DLD1 (cell line): ENCODE measurements around the gene CUX1.
"Not testable (repeated sequence)": the region's sequence is repeated elsewhere in the genome, so short reads cannot be mapped to it uniquely, and the experiment has no call there.

ENCODE experiments used
- in situ Hi-C: cut with HindIII; loops from 2 replicates; pipeline ENCODE4 v1.10.0; 2017; ENCODE audit warnings: low sequenced_read_pairs

The CUX1 gene

GRCh38 chr7:101869026-101869900 is 51.8 kb downstream of the CUX1 start:
- in situ Hi-C loops: no loop called here

GRCh38 chr7:101869901-101870290 is 52.5 kb downstream of the CUX1 start:
- in situ Hi-C loops: no loop called here

DNA sequence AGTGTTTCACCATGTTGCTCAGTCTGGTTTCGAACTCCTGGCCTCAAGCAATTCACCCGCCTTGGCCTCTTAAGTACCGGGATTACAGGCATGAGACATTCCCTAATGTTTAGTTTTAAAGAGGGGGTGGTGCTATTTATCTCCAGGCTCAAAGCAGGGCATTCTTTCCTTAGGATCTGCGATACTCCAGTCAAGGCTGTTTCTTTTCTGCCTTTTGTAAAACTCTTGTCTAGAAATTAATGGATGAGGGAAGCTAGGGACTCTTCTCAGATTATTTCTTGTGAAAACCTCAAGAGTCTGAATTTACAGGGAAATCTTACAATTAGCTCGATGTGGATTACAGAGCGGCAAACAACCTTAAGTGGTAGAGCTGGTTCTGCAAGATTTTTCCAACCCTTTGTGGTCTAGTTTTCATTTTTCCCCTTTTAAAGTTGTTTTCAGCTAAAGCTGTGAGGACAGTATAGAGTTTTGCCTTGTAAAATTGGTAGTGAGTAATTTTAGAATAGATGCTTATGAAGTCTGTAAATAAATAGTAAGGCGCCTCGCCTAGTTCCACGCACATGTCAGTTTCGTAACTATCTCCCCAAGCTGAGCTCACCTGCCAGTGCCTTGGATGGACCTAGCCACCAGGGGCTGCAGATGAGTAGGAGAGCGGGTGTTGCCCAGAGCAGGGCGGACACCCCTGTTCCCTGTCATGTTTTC is 53.1 kb downstream of the CUX1 start:
- in situ Hi-C loops: no loop called here

DNA sequence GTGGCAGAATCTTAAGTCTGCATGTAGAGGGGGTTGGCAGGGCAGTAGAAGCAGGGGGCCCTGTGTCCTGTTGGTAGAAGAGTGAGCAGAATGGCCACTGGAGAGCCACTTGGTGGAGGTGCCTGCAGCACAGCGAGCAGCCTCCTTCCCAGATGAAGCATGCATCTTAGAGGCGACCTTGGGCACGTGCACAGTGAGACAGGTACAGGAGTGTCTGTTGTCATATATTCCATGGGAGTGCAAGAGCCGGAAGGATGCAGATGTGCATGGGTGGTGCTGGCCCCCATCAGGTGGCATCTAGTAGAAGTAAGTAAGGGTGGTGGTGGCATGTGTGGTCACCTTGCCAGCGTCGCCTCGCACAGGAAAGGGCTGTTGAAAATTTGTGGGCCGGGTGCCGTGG is 53.9 kb downstream of the CUX1 start:
- in situ Hi-C loops: no loop called here

- in situ Hi-C loops: no loop called here
Observed at GRCh38 chr7:101874028-101874427, 56.6 kb downstream of the CUX1 start.

DNA sequence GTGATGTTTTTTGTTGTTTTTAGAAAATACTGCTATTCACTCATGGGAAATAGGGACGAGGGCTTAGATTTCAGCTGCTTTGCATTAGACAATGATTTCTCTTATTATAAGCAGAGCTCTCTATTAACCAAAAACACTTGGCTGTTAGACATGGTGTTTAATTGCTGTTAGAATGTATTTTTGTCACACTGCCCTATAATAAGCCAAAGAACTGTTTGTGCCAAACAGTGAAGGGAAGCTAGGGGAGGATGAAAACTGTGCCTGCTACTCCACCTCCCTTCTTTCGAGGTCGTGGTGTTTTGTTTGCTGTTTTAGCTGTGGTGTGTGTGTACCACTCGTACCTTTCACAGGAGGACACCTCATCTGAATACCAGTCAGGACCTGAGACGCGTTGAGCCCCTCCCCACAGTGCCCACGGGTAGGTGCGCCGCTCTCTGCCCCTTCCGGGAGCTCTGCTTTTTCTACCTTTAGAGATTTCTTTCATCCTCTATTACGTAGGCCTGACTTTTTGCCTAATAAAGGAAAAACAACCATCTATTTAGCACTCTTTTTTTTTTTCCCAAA is 57.9 kb downstream of the CUX1 start:
- in situ Hi-C loops: no loop called here

- in situ Hi-C loops: no loop called here
Observed at GRCh38 chr7:101877882-101878591, 60.6 kb downstream of the CUX1 start.

GRCh38 chr7:101878938-101879337 is 61.5 kb downstream of the CUX1 start:
- in situ Hi-C loops: no loop called here

GRCh38 chr7:101879565-101879964 is 62.1 kb downstream of the CUX1 start:
- in situ Hi-C loops: no loop called here

GRCh38 chr7:101880282-101881054 is 63.0 kb downstream of the CUX1 start:
- in situ Hi-C loops: no loop called here

DNA sequence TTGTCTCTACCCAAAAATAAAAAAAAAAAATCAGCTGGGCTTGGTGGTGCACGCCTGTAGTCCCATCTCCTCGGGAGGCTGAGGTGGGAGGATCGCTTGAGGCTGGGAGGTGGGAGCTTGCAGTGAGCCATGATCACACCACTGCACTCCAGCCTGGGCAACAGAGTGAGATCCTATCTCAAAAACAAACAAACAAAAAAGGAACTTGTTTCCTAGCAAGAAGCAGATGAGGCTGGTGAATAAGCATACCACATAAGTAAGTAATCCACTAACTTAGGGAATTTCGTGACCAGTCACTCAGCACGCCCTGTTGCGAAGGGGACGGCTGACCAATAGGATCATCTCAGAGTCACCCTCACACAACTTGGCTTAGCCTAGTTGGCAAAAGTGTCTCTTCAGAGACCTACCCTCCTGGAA is 64.6 kb downstream of the CUX1 start:
- in situ Hi-C loops: no loop called here

DNA sequence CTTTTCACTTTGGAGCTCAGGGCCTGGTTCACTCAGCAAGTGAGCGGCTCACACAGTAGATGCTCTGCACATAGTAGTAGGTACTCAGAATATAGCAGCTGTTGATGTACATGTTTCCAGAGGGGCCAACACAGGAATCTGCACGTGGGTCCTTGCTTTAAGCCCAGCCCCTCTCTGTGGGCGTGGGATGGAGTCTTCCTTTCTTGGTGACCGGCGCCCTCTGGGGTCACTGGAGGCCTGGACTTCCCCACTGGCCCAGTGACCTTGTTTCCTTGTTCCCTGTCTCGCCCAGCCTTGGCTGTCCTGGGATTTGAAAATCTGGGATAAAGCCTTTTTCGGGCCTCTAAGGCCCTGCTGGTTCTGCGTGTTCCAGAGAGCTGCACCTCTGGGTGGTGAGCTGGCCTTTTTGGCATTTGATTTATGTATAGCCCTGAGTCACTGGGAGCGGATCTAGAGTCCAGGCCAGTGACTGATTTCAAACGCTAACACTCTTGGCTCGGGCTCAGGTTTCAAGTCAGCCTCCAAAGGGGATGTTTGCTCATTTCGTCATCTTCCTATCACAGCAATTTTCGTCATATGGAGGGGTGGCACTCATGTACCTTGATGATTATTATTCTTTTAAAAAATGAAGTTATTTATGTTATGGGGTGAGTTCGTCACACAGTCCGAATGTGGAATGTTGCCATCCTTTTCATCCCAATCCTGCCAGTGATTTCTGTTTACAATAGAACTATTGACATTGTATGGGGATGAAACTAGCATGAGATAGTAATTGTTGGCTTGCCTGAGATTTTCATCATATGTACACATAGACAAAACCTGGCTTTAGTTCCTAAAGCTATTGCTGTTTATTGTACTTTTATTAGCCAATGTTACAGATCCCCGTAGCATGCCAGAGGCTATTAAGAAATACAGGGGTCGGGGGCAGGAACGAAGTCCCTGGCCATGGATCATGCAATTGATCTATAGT is 65.5 kb downstream of the CUX1 start:
- in situ Hi-C loops: no loop called here

GRCh38 chr7:101884671-101885596 is 67.5 kb downstream of the CUX1 start:
- in situ Hi-C loops: no loop called here

GRCh38 chr7:101885597-101885955 is 68.2 kb downstream of the CUX1 start:
- in situ Hi-C loops: no loop called here

GRCh38 chr7:101887352-101887751 is 69.9 kb downstream of the CUX1 start:
- in situ Hi-C loops: not testable (repeated sequence)

- in situ Hi-C loops: not testable (repeated sequence)
Observed at GRCh38 chr7:101888564-101888963, 71.1 kb downstream of the CUX1 start.

GRCh38 chr7:101890749-101891523 is 73.5 kb downstream of the CUX1 start:
- in situ Hi-C loops: no loop called here
